ENCODE data around the gene GLYR1. TPM values are rescaled to one million over a fixed set of nuclear protein-coding genes. Genes with fewer than 3 reads are reported as not detected.

Gene GLYR1
- total RNA-seq, 4 donors from 2014 or later: 36.8 to 52.6 (median 51.3) TPM

GRCh38 chr16:4888428-4889135 lies 41.5 kb upstream of the GLYR1 start:
- no peak overlapping the region for H3K4me3 ChIP-seq (ENCODE audit: low read depth, poor library complexity, severe bottlenecking)
- no peak for DNase-seq (ENCODE audit: low spot score in 2 of 2)
- TF ChIP-seq CTCF (IDR thresholded peaks at IDR 0.05) (no peak), POLR2A (IDR thresholded peaks at IDR 0.05) (no peak)
- 83 to 88% methylated on average over 9 of the region's 9 CpGs for WGBS, 2 donors
- intact Hi-C loops (cut with DNase I; ENCODE audit: low total_unique reads): no loop called here

DNA sequence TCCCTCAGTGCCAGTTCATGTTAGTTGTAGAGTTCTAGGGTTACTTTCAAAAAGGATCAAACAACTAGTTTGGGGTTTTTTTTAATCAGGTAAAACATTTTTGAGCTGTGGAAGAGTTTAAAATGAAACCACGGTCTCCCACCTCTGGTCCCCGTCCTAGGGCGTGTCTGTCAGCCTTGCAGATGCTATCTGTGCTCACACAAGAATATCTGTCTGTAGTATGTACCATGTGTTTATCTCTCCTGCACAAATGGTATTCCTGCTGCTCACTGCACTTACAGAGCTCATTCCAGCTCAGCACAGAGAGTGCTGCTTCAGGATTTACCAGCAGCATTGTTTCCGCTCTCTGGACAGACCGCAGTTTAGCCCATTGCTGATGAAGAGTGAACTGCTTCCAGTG lies 39.1 kb upstream of the GLYR1 start:
- intact Hi-C loops (cut with DNase I; ENCODE audit: low total_unique reads): no loop called here
- H3K4me3 ChIP-seq (ENCODE audit: low read depth, poor library complexity, severe bottlenecking): no peak overlapping the region
- TF ChIP-seq CTCF (IDR thresholded peaks at IDR 0.05) (no peak), POLR2A (IDR thresholded peaks at IDR 0.05) (no peak)
- DNase-seq (ENCODE audit: low spot score in 2 of 2): no peak
- WGBS, 2 donors: 94 to 98% methylated on average over 5 of the region's 5 CpGs

DNA sequence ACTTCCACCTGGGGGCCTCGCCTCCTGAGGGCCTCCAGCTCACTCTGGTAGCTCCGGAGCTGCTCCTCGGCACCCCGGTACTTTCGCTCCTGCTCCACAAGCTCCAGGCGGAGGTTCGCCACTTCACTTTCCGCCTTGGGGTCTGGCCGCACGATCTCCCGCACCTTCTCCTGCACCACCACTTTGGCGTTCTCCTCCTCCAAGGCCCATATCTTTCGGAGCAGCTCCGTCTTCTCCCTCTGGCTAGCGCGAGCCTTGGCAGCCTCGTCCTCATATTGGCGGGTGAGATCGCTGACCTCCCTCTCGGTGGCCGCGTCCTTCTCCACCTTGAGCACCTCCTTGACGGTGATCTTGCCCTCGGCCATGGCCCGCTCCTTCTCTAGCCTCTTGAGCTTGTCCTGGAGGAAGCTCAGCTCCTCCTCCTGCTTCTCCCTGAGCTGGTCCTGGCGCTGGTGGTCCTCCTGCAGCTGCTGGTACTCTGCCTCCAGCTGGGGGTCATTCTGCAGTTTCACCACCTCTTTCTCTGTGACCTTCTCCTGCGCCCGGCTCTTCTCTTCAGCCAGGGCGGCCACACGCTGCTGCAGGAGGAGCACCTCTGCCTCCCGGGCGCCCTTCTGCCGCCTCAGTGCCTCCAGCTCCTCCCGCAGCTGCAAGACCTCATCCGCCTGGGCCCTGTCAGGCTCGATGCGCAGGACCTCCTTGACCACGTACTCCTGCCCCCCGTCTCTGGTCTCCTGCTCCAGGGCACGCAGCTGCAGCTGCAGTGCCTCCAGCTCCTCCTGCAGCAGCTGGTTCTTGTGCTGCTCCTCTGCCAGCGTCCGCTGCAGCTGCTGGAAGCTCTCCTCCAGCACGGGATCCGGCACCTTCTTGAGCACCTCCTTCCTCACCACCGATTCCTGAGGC lies 38.1 kb upstream of the GLYR1 start:
- intact Hi-C loops (cut with DNase I; ENCODE audit: low total_unique reads): no loop called here
- 94 to 97% methylated on average over 45 of the region's 45 CpGs for WGBS, 2 donors

GRCh38 chr16:4884209-4884608 lies 37.1 kb upstream of the GLYR1 start:
- TF ChIP-seq CTCF (IDR thresholded peaks at IDR 0.05) (no peak), POLR2A (IDR thresholded peaks at IDR 0.05) (no peak)
- no peak overlapping the region for H3K4me3 ChIP-seq (ENCODE audit: low read depth, poor library complexity, severe bottlenecking)
- intact Hi-C loops (cut with DNase I; ENCODE audit: low total_unique reads): no loop called here
- 96 to 97% methylated on average over 34 of the region's 34 CpGs for WGBS, 2 donors
- DNase-seq (ENCODE audit: low spot score in 2 of 2): no peak

More for the DNA sequence above, 38.1 kb upstream of the GLYR1 start:
- DNase-seq (ENCODE audit: low spot score in 2 of 2): no peak
- H3K4me3 ChIP-seq (ENCODE audit: low read depth, poor library complexity, severe bottlenecking): no peak overlapping the region
- no peak for TF ChIP-seq CTCF (IDR thresholded peaks at IDR 0.05)
- no peak for TF ChIP-seq POLR2A (IDR thresholded peaks at IDR 0.05)

DNA sequence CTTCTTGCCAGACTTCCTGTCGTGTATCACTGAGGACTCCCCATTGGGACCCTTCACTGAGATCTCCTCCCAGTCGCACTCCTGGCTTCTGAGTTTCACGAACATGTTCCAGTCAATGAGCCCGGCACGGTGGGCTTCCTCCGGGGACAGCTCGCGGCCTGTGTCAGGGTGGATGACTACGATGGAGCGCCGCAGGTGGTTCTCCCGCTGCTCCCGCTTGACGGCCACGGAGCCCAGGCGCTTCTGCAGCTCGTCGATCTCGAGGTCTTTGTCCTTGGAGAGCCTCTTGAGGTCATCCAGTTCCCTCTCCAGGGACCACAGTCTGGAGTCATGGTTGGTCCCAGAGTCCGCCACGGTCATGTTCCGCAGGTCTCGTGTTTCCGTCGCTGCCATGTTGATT lies 36.4 kb upstream of the GLYR1 start:
- TF ChIP-seq CTCF (IDR thresholded peaks at IDR 0.05) (no peak), POLR2A (IDR thresholded peaks at IDR 0.05) (no peak)
- WGBS, 2 donors: 95 to 98% methylated on average over 25 of the region's 25 CpGs
- DNase-seq (ENCODE audit: low spot score in 2 of 2): no peak
- intact Hi-C loops (cut with DNase I; ENCODE audit: low total_unique reads): no loop called here
- no peak overlapping the region for H3K4me3 ChIP-seq (ENCODE audit: low read depth, poor library complexity, severe bottlenecking)

Measured in lower leg skin (tissue), 4 donors.